ENCODE results near the gene B3GNT2.
"Not testable (repeated sequence)": the region's sequence is repeated elsewhere in the genome, so short reads cannot be mapped to it uniquely, and the experiment has no call there.

B3GNT2 gene

DNA sequence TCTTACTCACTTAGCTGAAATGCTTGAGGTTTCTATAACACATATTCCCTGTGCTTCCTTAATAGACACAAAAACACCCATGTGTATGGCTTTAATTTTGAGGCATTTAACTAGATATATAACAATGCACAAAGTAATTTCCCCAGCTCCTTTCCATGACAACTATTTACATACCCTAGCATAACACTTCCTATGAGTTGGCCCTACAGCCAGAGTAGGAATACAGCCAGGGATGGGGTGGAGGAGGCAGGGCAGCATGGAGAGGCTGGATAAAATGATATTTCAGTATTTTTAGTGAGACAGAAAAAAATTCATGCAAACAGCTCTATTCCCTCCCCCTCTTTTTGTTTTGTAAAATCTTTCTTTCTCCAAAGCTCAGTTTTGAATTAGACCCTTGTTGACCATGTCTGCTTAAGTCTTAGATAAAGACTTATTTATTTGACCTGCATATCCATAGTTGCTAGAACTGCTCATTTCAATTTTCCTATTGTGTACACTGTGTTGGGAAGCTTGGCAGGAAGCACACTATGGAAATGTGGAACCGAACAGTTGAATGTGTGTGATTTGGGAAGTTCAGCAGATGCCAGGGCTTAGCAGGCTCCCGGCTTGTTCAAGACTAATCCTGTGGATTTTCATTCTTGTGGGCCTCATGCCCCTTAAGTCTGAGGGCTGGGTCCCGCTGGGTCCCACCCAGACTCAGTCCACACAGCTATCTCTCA is 11.2 kb upstream of the B3GNT2 start:
- DNase-seq (ENCODE audit: low read depth in 2 of 3, low spot score in 1 of 3): no peak

DNA sequence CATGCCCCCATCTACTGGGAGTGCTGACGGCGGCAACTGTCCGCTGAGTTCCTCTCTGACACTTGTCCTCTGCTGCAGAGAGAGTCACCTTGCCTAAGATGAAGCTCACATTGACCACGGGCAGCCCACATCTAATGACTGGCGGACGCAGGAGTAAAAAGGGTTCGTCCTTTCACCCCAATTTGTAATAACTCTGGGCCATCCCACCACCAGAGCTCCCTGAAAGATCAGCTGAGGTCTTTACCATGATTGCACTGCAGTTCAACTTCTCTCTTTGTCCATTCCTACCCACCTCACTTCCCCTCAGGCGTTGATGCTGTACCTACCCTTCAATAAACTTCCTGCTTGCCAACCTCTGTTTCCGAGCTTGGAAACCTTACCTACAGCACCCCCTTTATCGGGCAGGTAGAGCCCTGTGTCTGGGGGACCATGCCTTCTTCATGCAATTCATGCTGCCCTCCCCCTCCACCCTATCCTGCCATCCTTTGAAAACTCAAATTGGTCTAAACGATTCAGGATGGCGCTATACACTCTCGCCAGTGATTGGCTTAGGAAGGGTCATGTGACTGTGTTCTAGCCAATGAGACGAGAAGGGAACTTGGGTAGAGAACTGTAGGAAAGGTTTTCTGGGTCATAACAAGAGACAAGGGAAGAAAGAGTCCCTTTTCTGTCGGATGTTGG is 10.3 kb upstream of the B3GNT2 start:
- no peak for DNase-seq (ENCODE audit: low read depth in 2 of 3, low spot score in 1 of 3)

DNA sequence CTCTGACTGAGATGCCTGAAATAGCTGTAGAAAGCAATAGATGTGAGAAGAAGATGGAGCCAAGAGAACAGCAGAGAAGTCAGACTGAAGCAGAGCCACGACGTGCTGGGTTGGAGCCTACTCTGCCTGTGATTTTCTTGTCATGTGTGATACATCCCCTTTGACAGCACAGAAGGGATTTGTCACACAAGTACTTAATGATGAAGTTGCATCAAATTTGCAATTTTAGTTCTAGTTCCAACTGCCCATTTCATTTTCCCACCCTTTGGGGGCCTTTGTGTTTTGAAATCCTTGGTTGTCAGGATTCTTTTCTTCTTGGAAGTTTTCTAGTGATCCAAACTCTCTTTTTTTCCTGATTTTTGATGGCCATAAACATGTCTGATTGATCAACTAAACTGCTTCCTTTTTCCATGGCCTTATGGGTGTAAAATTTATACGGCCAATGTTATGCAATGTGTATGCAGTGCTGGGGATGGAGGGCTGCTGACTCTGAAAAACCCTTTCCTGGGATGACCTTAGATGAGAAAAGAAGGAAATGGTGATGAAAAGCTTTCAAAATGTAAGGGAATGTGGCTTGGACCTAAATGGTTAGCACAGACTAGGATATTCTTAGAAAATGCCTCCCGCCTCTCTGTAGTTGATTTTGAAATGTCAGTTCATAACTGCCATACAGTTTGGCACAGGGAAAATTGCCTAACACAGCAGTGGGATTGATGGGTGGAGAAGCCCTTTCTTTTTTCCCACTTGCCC is 9.6 kb upstream of the B3GNT2 start:
- DNase-seq (ENCODE audit: low read depth in 2 of 3, low spot score in 1 of 3): no peak

DNA sequence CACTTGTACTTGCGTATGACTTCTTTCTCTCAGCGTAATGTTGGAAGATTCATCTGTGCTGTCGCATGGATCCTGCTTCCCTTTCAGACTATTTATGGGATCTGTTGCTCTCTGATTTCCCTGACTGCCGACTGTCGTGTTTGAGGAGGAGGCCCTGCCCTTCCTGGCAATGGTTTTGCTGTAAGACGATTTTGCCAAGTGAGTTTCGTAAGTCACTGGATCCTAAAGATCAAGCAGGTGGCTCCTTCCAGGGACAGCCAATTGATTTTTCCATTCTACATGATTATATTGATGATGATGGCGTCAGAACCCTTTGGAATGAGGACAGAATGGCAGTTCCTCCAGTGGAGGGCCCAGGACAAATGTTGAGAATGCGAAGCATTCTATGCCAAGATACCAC is 8.7 kb upstream of the B3GNT2 start:
- no peak for DNase-seq (ENCODE audit: low read depth in 2 of 3, low spot score in 1 of 3)

DNA sequence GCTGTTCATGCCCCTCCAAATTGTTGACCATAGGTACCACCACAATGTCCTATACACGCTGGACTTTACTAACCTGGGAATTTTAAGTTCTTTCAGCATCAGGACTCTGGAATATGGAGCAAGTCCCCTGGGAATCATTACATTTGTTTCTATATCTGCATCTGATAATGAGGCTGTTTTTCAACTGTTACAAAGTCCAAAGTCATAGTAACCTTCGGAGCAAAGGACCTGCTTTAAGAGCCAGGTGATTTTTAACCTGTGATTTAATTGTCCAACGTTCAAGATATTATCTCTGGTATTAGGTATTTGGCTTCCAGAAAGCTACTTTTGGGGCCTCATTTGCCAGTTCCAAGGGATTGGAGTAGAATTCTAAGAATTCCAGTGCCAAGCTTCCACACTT is 7.5 kb upstream of the B3GNT2 start:
- no peak for DNase-seq (ENCODE audit: low read depth in 2 of 3, low spot score in 1 of 3)

DNA sequence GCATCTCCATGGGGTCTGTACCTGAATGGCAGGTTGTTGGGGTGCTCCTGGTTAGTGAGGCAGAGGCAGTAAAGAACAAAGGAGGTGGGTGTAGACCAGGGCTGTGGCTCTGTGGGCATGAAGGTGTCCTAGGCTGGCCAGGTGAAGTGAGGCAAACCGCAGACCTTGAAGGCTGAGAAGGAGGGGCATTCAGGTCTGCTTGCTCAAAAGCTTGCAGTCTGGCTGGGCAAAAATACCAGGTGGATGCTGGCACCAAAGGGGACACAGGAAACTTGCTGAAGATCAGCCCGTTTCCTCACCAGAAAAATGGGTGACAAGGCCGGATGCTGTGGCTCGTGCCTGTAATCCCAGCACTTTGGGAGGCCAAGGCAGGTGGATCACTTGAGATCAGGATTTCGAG is 6.7 kb upstream of the B3GNT2 start:
- no peak for DNase-seq (ENCODE audit: low read depth in 2 of 3, low spot score in 1 of 3)

DNA sequence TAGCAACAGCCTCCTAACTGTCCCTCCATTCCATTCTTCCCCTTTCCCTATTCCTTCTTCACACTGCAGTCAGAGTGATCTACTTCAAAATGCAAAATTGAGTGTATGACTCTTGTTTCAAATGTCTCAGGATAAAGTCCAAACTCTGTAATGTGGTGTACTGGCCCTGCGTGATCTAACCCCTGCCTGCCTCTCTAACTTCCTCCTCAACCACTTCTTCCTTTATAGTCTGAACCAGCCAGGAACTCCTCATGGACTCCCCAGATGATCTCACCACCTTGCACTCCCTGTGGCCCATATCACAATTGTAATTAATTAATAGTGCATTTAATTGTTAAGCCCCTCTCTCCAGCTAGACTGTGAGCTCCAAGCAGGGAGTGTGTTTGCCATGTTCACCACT is 3.1 kb upstream of the B3GNT2 start:
- DNase-seq (ENCODE audit: low read depth in 2 of 3, low spot score in 1 of 3): no peak

DNA sequence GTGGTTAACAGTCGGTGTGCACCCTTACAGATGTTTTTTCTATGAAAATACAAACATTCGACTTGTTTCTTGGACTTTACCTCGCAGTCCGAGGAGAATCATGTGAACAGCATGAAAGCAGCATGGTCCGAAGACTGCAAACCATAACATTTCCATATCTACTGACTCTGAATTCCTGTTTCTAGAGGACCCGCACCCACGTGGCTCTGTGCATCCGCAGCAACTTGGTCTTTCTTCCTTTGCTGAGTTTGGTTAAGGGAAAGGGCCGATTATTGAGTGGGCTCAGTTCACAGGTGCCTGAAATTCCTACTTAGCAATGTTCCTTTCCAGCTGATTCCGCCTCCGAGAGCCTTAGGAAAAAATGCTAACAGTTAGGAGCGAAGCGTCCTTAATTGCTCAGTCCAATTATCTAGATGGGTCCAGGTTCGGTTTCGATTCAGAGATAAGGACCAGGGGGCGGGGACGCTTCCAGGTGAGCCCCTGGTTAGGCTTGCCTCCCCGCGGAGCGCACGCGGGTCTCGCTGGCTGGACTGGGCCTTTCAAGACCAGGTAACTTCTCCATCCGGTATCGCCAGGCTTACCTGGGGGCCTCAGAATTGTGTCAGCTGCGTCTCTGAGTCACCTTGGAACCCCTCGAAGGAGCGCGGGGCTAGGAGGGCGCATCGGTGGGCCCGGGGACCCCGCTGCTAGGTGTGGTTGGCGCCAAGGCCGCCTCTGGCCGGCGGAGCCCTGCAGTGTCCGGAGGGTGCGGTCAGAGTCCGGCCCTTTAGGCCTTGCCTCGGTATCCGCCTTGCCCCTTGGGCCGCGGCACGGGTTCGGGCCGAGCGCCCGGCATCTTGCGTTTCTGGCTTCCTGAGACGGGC is 1.1 kb upstream of the B3GNT2 start:
- no peak for DNase-seq (ENCODE audit: low read depth in 2 of 3, low spot score in 1 of 3)

DNA sequence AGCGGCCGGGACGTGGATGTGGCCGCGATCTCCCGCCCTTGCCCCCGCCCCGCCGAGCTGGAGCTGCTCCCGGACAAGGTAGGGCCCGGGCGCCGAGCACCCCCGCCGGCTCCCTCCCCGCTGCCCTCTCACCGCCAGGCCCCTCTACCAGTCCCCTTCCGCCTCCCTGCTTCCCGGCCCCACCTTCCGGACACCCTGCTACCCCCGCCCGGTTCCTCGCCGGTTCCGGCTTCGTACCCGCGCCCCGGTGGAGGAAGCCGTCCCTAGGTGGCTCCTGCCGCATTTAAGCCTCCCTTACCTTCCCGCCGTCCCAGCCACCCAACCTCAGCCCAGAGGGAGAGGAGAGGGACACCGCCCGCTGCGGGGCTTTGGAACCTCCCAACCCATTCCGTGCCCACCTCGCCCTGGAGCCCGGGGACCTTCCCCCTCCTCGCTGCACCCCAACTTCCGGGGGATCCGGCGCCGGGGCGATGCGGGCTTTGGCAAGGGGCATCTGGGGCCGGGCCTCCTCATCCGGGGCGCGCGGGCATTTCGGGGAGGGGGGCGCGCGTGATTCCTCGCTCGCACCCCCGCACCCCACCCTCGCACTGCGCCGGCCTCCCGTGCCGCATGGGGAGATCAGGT is 475 bp downstream of the B3GNT2 start:
- DNase-seq (ENCODE audit: low read depth in 2 of 3, low spot score in 1 of 3): peak in 2 of 3 donors; percentile 20 to 57

DNA sequence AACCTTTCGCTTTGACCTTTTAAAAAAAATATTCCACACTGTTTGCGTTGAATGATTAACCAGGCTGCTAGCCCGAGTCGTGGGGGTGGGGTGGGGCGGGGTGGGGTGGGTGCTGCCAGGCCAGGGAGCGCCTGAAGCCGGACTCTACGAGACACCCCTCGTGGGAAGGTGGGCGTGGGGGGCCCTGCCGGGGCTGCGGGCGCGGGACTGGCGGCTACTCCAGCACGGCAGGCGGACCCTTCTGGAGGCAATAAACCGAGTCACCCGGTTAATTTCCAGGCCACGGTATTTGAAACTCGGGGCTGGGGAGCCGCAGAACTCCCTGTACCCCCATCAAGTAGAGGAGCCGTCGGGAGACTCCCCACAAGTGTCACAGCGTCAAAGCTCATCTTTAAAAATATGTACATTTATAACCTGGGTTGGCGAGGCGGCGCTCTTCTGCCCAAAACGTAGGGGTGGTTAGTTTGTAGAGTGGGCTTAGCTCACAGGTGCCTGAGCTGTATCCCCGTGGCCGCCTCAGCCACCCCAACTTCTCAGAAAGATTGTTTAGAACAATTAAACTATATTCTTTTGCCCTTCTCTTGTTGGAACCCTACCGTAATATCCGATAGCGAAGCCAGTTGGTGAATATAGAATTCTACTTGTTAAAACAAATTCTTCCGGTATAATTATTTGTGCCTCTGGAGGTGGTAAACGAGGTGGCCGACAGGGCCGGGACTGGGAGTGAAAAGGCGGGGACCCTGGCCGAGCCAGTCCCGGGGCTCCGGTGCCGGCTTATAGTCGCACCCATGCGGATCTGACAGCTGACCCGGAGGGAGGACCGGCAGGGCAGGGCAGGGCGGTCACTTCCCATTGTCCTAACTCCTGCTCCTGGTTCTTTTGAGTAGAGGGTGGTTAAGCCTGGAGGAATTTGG is 1.4 kb downstream of the B3GNT2 start:
- DNase-seq (ENCODE audit: low read depth in 2 of 3, low spot score in 1 of 3): peak in 1 of 3 donors; percentile 24

DNA sequence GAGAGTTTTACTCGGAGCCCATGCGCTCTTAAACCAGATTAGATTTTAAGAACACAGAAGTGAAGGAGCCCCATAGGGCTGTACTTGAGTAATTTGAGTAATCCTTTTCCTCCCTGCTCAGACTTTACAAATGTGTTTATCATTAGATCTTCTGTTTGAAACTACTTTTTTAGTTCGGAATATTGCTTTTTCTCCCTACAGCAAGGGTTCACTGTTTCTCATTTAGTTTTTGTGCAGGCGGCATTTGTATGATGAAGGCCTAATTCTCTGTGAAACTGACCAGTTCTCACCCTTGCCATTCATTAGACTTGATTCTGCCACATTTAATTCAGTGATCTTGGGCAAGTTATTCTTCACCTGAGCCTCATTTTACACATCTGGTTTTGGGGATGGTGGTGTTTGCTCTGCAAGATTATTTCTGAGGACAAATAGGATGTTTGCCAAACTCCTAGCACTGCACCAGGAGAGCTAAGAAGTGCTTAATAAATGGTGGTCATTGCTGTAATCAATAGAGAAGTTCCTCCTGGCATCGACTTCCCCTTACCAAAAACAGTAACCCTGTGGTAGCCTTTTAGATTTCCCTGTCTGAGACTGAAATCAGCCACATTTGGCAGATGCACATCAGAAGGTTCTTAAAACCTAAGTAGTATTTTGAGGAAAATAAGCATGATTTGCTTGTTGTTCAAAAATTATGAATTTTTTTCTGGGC is 2.2 kb downstream of the B3GNT2 start:
- no peak for DNase-seq (ENCODE audit: low read depth in 2 of 3, low spot score in 1 of 3)

DNA sequence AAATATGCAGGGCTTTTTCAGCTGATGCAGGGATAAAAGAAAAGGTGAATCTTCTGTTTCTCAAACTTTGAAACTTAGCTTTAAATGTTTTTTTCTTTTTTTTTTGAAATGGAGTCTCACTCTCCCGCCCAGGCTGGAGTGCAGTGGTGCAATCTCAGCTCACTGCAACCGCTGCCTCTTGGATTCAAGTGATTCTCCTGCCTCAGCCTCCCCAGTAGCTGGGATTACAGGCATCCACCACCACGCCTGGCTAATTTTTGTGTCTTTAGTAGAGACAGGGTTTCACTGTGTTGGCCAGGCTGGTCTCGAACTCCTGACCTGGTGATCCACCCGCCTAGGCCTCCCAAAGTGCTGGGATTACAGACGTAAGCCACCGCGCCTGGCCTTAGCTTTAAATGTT is 2.9 kb downstream of the B3GNT2 start:
- not testable (repeated sequence) for DNase-seq (ENCODE audit: low read depth in 2 of 3, low spot score in 1 of 3)

DNA sequence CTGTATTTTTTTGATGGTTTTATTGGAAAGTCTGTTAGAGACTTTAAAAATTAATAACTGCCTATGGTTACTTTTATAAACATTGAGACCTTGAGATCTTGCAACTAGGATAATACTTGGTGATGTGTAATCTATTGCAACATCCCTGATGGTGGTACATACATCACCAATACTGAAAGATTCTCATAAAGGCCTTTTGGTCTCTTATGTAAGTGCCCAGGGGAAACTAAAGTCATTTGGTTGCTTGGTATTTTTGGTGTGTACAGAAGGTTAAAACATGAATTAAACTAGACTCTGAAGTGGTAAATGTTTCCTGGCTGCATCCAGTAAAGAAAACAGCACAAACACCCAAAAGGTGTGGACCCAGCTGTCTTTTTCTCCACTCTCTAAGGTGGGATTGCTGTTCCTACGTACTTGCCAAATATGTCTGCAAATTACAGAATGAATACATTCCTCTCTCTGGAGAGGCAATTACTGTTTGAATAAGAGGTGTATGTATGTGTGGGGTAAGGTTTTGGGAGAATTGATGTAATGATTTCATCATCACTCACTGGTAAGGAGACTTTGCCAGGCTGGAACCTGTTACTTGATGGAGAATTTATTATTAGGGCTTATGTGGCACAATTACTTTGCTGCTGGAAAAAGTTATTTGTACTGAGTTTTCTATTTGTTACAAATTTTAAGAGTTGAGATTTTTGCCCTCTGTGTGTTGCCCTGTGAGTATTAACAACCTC is 3.6 kb downstream of the B3GNT2 start:
- DNase-seq (ENCODE audit: low read depth in 2 of 3, low spot score in 1 of 3): no peak

DNA sequence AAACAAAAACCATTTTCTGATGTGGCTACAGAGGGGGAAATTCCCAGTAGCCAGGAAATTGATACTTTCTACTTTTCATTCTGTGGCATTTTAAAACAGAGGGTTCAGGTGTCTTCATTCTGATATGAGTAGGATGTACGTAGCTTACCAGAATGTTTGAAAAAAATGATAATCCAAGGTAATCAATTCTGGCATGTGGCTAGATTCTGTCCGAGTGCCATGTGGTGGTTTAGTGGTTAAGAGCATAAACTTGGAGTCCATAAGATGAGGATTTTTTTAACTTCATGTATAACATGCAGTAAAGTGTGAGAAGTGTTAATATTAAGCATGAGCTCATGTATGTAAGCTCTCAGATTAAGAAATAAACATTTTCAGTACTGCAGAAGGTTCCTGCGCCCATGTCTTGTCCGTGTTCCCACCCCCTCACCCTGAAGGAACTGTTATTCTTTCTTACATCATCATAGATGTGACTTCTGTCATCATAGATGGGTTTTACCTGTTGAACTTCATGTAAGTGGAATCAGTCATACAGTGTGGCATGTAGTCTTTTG is 4.5 kb downstream of the B3GNT2 start:
- DNase-seq (ENCODE audit: low read depth in 2 of 3, low spot score in 1 of 3): no peak

DNA sequence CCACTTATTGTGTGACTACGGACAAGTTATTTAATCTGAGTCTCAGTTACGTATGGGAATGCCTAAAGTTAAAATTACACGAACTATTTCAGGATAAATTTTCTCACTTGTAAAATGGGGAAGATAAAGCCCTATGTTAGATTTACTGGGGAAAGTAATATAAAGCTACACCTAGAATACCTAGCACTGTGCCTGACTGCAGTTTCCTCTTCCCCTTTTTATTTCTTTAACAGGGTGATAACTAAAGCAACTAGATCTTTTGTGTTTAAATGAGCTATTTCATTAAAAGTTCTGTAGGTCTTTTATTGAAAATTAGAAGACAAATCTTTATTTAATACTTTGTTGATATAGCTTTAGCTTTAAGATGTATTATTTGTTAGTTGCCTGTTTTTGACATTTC is 5.0 kb downstream of the B3GNT2 start:
- DNase-seq (ENCODE audit: low read depth in 2 of 3, low spot score in 1 of 3): no peak

DNA sequence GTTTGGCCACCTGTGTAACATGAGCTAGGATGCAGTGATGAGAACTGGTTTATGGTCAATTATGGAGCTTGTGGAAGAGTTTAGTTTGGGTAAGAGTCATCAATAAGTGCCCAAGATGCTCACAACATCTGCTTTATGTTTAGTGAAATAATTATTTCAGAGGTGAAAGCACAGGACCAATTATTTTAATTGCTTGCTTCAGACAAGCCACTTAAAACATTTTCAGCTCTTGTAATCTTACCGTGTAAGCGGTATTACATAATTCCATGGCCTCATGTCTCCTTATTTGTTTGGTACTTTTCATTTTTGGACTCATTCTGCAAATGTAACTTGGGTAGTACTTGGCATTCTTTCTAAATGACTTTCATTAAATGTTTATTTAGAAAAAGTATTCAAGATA is 5.4 kb downstream of the B3GNT2 start:
- no peak for DNase-seq (ENCODE audit: low read depth in 2 of 3, low spot score in 1 of 3)

DNA sequence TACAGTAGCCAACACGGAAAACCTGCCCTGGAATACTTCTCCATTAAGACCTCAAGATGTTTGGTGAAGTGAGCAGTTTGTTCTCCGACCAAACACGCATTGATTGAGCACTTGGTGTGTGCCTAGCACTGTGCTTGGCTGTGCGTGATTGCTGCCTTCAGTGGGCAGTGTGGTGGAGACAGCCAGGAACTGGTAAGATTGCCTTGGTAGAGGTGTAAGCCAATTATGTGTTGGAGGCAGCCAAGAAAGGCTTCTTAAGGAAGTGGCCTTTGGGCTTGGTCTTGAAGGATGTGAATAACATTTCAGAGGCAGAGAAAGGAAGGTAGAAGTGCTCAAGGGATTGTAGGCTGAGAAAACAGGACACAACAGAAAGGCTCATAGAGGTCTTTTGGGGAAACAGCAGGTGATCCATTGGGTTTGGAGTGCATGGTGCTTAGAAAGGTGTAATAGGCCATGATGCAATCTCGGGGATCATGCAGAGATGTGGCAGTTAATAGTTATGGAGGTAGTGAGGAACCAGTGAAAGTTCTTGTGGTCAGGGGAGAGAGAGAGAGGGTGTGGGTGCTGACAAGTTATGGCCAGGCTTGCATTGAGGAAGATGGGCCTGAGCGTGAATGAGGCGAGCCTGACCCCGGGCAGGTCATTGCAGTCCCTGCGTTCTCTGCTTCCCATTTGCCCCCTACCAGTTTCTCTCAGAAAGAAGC is 6.3 kb downstream of the B3GNT2 start:
- no peak for DNase-seq (ENCODE audit: low read depth in 2 of 3, low spot score in 1 of 3)

DNA sequence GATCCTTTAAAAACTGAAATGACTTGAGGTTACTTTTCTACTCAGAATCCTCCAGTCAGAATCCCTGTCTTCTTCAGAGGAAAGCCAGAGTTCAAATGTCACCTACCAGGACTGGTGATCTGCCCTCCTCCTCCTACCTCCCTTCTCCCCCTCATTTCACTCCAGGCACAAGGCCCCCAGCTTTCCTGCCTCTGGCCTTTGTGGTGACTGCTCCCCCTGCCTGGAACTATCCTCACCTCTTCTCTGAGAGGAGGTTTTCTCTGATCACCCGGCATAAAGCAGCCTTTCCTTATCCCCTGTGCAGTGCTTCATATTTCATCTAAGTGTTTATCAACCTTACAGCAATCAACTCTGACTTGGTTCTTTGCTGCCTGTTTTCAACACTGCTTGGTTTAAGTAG is 6.8 kb downstream of the B3GNT2 start:
- no peak for DNase-seq (ENCODE audit: low read depth in 2 of 3, low spot score in 1 of 3)
